Measurements from ENCODE around the gene MPHOSPH6. TPM values are rescaled to one million over a fixed set of nuclear protein-coding genes. Genes with fewer than 3 reads are reported as not detected.

Gene MPHOSPH6
- total and polyA plus RNA-seq, 7 donors, result 20.0 to 39.1 (median 27.5) TPM

GRCh38 chr16:82108100-82108499 is 61.9 kb downstream of the MPHOSPH6 start:
- Histone ChIP-seq H3K9me3 (no peaks in the 10 kb centered on the region), H3K4me3 (no peak overlapping the region), H3K36me3 (no peaks in the 10 kb centered on the region), H3K4me1 (no peaks in the 10 kb centered on the region), H3K27me3 (no peaks in the 10 kb centered on the region), H3K27ac (no peak overlapping the region)
- DNase-seq, result no peak
- TF ChIP-seq POLR2A (IDR thresholded peaks at IDR 0.05), result no peak
- 94% methylated on average over 2 of the region's 2 CpGs for WGBS, 2 donors
- intact Hi-C loops (cut with DNase I), result no loop called here

GRCh38 chr16:82105107-82105506 is 64.9 kb downstream of the MPHOSPH6 start:
- no peak for TF ChIP-seq CTCF (IDR thresholded peaks at IDR 0.05)
- no peak for TF ChIP-seq EP300 (IDR thresholded peaks at IDR 0.05)
- TF ChIP-seq POLR2AphosphoS5 (IDR thresholded peaks at IDR 0.05), result no peak
- TF ChIP-seq POLR2A (IDR thresholded peaks at IDR 0.05), result no peak
- Histone ChIP-seq H3K36me3 (no peaks in the 10 kb centered on the region), H3K27me3 (no peaks in the 10 kb centered on the region), H3K27ac (no peak overlapping the region), H3K9me3 (no peaks in the 10 kb centered on the region), H3K4me3 (no peak overlapping the region), H3K4me1 (no peaks in the 10 kb centered on the region)
- no peak for DNase-seq
- WGBS, 2 donors, result 94% methylated on average over 8 of the region's 8 CpGs
- intact Hi-C loops (cut with DNase I), result no loop called here

Small RNA genes lying within 50 kb of the gene (small RNA-seq; reads per million reads assigned to genes)
- 0 reads per million in 3 donors for gene RN7SKP190

Other genes starting within 250 kb of the MPHOSPH6 start
- gene SDR42E1, start 158.8 kb downstream of the MPHOSPH6 start, total RNA-seq, result 1 to 10 TPM in 2 of 4 donors, under 1 TPM in 2; 0.49 to 2.2 (median 1.2) TPM
- 1 to 10 TPM in 2 of 3 donors, under 1 TPM in 1; 0.60 to 3.2 (median 1.7) TPM for gene SDR42E1, start 158.8 kb downstream of the MPHOSPH6 start, polyA plus RNA-seq
- not detected for gene HSD17B2, start 135.0 kb downstream of the MPHOSPH6 start, total RNA-seq
- 10 to 100 TPM; 27.3 to 46.0 (median 32.4) TPM for gene HSD17B2, start 135.0 kb downstream of the MPHOSPH6 start, polyA plus RNA-seq